ENCODE results near the gene SLC41A1.
A peak's percentile ranks its signal among the peaks of the same experiment; 100 is the strongest.

The SLC41A1 gene

GRCh38 chr1:205766038-205766437 is 47.0 kb downstream of the SLC41A1 start:
- peak; percentile 21 for DNase-seq (ENCODE audit: low read depth)
- no peak overlapping the region for H3K4me3 ChIP-seq (ENCODE audit: control insufficient read depth, low read depth, low read length)
- TF ChIP-seq CTCF (conservative IDR thresholded peaks at IDR 0.05; ENCODE audit: control insufficient read depth, insufficient read depth, low read depth, low read length): no peak

GRCh38 chr1:205764578-205764977 is 48.4 kb downstream of the SLC41A1 start:
- H3K4me3 ChIP-seq (ENCODE audit: control insufficient read depth, low read depth, low read length): no peak overlapping the region
- no peak for TF ChIP-seq CTCF (conservative IDR thresholded peaks at IDR 0.05; ENCODE audit: control insufficient read depth, insufficient read depth, low read depth, low read length)
- DNase-seq (ENCODE audit: low read depth): no peak

- DNase-seq (ENCODE audit: low read depth): no peak
- no peak for TF ChIP-seq CTCF (conservative IDR thresholded peaks at IDR 0.05; ENCODE audit: control insufficient read depth, insufficient read depth, low read depth, low read length)
- no peak overlapping the region for H3K4me3 ChIP-seq (ENCODE audit: control insufficient read depth, low read depth, low read length)
These were observed 49.0 kb downstream of the SLC41A1 start for GRCh38 chr1:205763980-205764379.

- DNase-seq (ENCODE audit: low read depth): no peak
- no peak for TF ChIP-seq CTCF (conservative IDR thresholded peaks at IDR 0.05; ENCODE audit: control insufficient read depth, insufficient read depth, low read depth, low read length)
- H3K4me3 ChIP-seq (ENCODE audit: control insufficient read depth, low read depth, low read length): no peak overlapping the region
These were observed 52.4 kb downstream of the SLC41A1 start for GRCh38 chr1:205760606-205761005.

GRCh38 chr1:205756552-205756951 is 56.4 kb downstream of the SLC41A1 start:
- TF ChIP-seq CTCF (conservative IDR thresholded peaks at IDR 0.05; ENCODE audit: control insufficient read depth, insufficient read depth, low read depth, low read length): no peak

GRCh38 chr1:205754857-205755256 is 58.1 kb downstream of the SLC41A1 start:
- no peak overlapping the region for H3K4me3 ChIP-seq (ENCODE audit: control insufficient read depth, low read depth, low read length)
- no peak for DNase-seq (ENCODE audit: low read depth)
- TF ChIP-seq CTCF (conservative IDR thresholded peaks at IDR 0.05; ENCODE audit: control insufficient read depth, insufficient read depth, low read depth, low read length): no peak

More at GRCh38 chr1:205756552-205756951, 56.4 kb downstream of the SLC41A1 start:
- no peak for DNase-seq (ENCODE audit: low read depth)
- H3K4me3 ChIP-seq (ENCODE audit: control insufficient read depth, low read depth, low read length): no peak overlapping the region

- peak; percentile 25 for DNase-seq (ENCODE audit: low read depth)
- TF ChIP-seq CTCF (conservative IDR thresholded peaks at IDR 0.05; ENCODE audit: control insufficient read depth, insufficient read depth, low read depth, low read length): no peak
- H3K4me3 ChIP-seq (ENCODE audit: control insufficient read depth, low read depth, low read length): no peak overlapping the region
These were observed 61.9 kb downstream of the SLC41A1 start for GRCh38 chr1:205751036-205751651.
